KMS-11 (cell line): Measurements from ENCODE around the gene PRDM5.

Experiments used
- H2AFZ ChIP-seq: fragments of 200-600 bp; sonication (generic); 2 replicates; pipeline ENCODE4 v1.6.1; 2016; ENCODE audit warnings: antibody characterized with exemption, mixed run types, low read depth
- H3K27ac ChIP-seq: fragments of 200-600 bp; sonication (generic); 2 replicates; pipeline ENCODE4 v1.6.1; 2016; ENCODE audit warnings: mild to moderate bottlenecking, mixed run types
- H3K27me3 ChIP-seq: fragments of 200-600 bp; sonication (generic); 2 replicates; pipeline ENCODE4 v1.6.1; 2017; ENCODE audit warnings: mild to moderate bottlenecking, low read depth, mixed run types, moderate library complexity; ENCODE audit not compliant: insufficient read depth
- H3K36me3 ChIP-seq: fragments of 200-600 bp; sonication (generic); 2 replicates; pipeline ENCODE4 v1.6.1; 2017; ENCODE audit warnings: mild to moderate bottlenecking, mixed run types; ENCODE audit not compliant: insufficient read depth
- H3K4me1 ChIP-seq: fragments of 200-600 bp; sonication (generic); 2 replicates; pipeline ENCODE4 v1.6.1; 2016; ENCODE audit warnings: mild to moderate bottlenecking, low read depth, mixed run types; ENCODE audit not compliant: poor library complexity, severe bottlenecking
- H3K4me2 ChIP-seq: fragments of 200-600 bp; sonication (generic); 2 replicates; pipeline ENCODE4 v1.7.0; 2016; ENCODE audit warnings: mild to moderate bottlenecking, mixed run types
- H3K4me3 ChIP-seq: fragments of 200-600 bp; sonication (generic); IDR thresholded peaks from 2 replicates; pipeline ENCODE4 v1.6.1; 2017; ENCODE audit warnings: low read depth, low read length, mixed read lengths; ENCODE audit not compliant: insufficient read depth
- H3K79me2 ChIP-seq: fragments of 200-600 bp; sonication (generic); 2 replicates; pipeline ENCODE4 v1.6.1; 2016; ENCODE audit warnings: low read depth, mixed run types; ENCODE audit not compliant: insufficient read depth
- H3K9ac ChIP-seq: fragments of 200-600 bp; sonication (generic); 2 replicates; pipeline ENCODE4 v1.6.1; 2016; ENCODE audit warnings: mild to moderate bottlenecking, mixed run types
- H4K20me1 ChIP-seq: fragments of 200-600 bp; sonication (generic); 2 replicates; pipeline ENCODE4 v1.6.1; 2016; ENCODE audit warnings: mild to moderate bottlenecking, mixed run types; ENCODE audit not compliant: insufficient read depth
- CTCF ChIP-seq: fragments of 200-600 bp; sonication (generic); conservative IDR thresholded peaks from 2 replicates; pipeline ENCODE4 v1.6.1; 2017; ENCODE audit warnings: low read depth, mild to moderate bottlenecking, antibody characterized with exemption, low read length, moderate library complexity, mixed read lengths

Gene PRDM5

GRCh38 chr4:120940547-120940946 lies 18.0 kb upstream of the PRDM5 start:
- no peak overlapping the region for H2AFZ ChIP-seq
- no peaks in the 10 kb centered on the region for H3K79me2 ChIP-seq

GRCh38 chr4:120939693-120940092 lies 17.2 kb upstream of the PRDM5 start:
- Histone ChIP-seq H3K79me2 (no peaks in the 10 kb centered on the region), H3K9ac (no peak overlapping the region), H3K4me1 (no peaks in the 10 kb centered on the region), H4K20me1 (no peaks in the 10 kb centered on the region; the same call in 1 of the 2 replicates), H2AFZ (no peak overlapping the region), H3K27me3 (no peaks in the 10 kb centered on the region), H3K4me2 (no peak overlapping the region), H3K27ac (no peak overlapping the region), H3K4me3 (no peak overlapping the region), H3K36me3 (no peaks in the 10 kb centered on the region)
- TF ChIP-seq CTCF = no peak

More at GRCh38 chr4:120940547-120940946, 18.0 kb upstream of the PRDM5 start:
- no peak overlapping the region for H3K27ac ChIP-seq
- no peak overlapping the region for H3K4me2 ChIP-seq
- TF ChIP-seq CTCF = no peak
- no peak overlapping the region for H3K9ac ChIP-seq
- no peaks in the 10 kb centered on the region; the same call in 1 of the 2 replicates for H4K20me1 ChIP-seq
- H3K36me3 ChIP-seq = no peaks in the 10 kb centered on the region
- H3K27me3 ChIP-seq = no peaks in the 10 kb centered on the region
- H3K4me1 ChIP-seq = no peaks in the 10 kb centered on the region
- H3K4me3 ChIP-seq = no peak overlapping the region

DNA sequence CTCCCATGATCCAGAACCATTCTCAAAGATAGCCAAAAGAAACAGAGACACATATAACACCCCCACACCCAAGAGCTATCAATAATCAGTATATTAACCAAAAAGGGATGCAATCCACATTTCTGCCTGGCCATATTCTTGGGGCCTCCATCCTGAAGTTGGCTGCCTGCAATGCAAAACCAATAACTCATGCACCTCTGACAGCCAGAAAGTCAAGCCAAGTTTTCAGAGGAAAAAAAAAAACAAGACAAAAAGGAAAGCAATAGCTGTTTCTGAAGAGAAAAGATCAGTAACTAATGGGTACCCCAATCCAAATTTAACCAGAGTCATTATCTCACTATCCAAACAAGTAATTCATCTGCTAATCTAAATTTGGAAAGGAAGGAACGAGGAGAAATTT lies 7.3 kb upstream of the PRDM5 start:
- Histone ChIP-seq H3K9ac (no peak overlapping the region), H4K20me1 (no peaks in the 10 kb centered on the region), H3K27ac (no peak overlapping the region), H3K27me3 (no peaks in the 10 kb centered on the region), H2AFZ (no peak overlapping the region), H3K4me2 (no peak overlapping the region), H3K4me1 (peaks cover 10% of the 10 kb centered on the region), H3K79me2 (no peaks in the 10 kb centered on the region), H3K36me3 (no peaks in the 10 kb centered on the region), H3K4me3 (no peak overlapping the region)
- TF ChIP-seq CTCF = no peak

DNA sequence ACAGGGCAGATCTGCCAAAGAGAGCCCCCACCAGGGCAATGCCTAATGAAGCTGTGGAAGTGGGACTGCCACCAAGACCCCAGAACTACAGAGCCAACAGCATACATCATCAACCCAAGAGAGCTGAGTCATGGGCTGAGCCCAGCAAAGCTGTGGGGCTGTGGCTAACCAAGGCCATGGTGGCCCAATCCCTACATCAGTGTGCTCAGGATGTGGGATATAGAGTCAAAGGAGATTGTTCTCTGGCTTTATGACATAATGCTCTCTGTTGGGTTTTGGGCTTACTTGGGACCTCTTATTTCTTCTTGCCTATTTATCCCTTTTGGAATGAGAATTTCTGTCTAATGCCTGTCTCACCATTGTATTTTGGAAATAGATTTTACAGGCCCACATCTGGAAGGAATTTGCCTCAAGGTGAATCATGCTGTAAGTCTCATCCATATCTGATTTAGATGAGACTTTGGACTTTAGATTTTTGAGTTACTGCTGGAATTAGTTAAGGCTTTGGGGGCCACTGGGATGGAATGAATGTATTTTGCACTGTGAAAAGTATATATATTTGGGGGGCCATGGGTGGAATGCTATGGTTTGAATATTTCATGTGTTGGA lies 5.4 kb upstream of the PRDM5 start:
- no peak overlapping the region for H3K4me3 ChIP-seq
- no peaks in the 10 kb centered on the region for H3K79me2 ChIP-seq
- H3K27ac ChIP-seq = no peak overlapping the region
- H3K27me3 ChIP-seq = no peaks in the 10 kb centered on the region
- no peak overlapping the region for H3K4me2 ChIP-seq
- no peak for TF ChIP-seq CTCF
- H3K4me1 ChIP-seq = peaks cover 10% of the 10 kb centered on the region
- H3K36me3 ChIP-seq = no peaks in the 10 kb centered on the region
- H2AFZ ChIP-seq = no peak overlapping the region
- H4K20me1 ChIP-seq = no peaks in the 10 kb centered on the region
- no peak overlapping the region for H3K9ac ChIP-seq
